Adipose tissue (tissue), 3 donors: ENCODE results near the gene DIAPH2. TPM values are rescaled to one million over a fixed set of nuclear protein-coding genes. Genes with fewer than 3 reads are reported as not detected.

Experiments used
- H3K27ac ChIP-seq: one replicate; pipeline ENCODE4 v1.5.1; 2013; ENCODE audit warnings: low read depth, low read length
- WGBS, 3 donors: extraction: QIAGEN DNeasy Blood & Tissue Kit; methylation state at CpG; one replicate each; pipeline ENCODE4 v1.1.7; 2013; 5-methylcytosine and 5-hydroxymethylcytosine counted together
- polyA plus RNA-seq, 3 donors: library from polyadenylated mRNA; stranded (reverse); fragments of 200-250 nt; gene quantifications; one replicate each; pipeline ENCODE4 v1.2.3, GENCODE V29; 2013
- donor health status: healthy with polysubstance abuse.
- donor health status: Bipolar disorder and iron deficiency.
- donor health status: healthy.

DIAPH2 gene
- polyA plus RNA-seq, 3 donors = 2.1 to 11.7 (median 8.0) TPM

DNA sequence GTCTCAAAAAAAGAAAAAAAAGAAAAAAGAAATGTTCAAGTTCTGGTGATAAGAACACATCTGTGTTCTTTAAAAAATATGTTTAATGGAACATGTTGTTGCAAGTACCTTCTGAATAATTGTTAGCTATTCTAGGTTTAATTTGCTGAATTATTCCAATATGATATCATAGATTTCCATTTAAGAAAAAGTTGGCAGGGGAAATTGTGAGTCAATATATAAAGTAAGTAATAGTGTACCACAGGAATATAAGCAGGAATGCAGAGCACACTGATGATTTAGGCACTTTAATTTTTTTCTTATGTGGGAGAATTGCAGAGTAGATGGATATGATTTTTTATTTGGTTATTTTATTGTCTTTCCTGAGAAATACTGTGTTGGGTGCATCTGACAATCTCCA, 389.8 kb downstream of the DIAPH2 start:
- no peak overlapping the region for H3K27ac ChIP-seq

DNA sequence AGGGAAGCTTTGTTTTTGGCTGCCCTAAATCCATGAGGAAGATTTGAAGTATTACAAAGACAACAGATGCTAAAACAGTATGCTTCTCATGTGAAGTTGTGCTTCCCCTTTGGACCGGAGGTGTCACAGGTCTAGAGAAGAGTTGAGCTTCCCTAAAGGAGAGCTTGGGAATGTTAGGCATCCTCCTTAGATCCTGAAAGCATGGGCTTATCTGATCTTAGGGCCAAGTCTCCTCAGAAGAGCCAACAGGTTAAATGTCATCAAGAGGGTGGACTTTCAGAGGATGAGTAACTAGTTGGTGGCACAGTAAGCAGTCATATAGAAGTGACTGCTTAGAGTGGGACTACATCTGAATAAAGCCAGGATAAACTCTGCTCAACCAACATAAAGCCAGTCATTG, 404.5 kb downstream of the DIAPH2 start:
- no peak overlapping the region for H3K27ac ChIP-seq
- WGBS, 3 donors = 88 to 100% (median 97%) methylated on average over 1 of the region's 1 CpG

DNA sequence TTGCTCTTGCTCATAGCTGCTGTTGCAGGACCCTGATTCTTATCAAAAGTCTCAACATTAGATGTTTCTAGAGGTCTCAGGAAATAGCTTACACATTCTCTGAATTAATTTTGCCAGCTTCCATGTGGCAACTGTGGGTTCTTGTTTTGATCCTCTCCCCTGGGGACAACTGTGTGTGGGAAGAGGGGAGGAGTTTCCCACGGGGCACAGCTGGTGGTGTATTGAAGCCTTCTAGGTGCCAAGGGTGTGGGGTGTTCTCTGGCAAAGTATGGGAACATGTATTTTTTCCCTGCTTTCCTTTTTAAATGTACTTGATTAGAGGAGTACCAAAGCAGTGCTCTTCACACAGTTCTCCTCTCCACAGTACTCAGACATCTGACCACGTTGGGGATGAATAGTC, 411.7 kb downstream of the DIAPH2 start:
- H3K27ac ChIP-seq = no peak overlapping the region
- 48 to 64% (median 58%) methylated on average over 1 to 2 of the region's 2 CpGs for WGBS, 3 donors

DNA sequence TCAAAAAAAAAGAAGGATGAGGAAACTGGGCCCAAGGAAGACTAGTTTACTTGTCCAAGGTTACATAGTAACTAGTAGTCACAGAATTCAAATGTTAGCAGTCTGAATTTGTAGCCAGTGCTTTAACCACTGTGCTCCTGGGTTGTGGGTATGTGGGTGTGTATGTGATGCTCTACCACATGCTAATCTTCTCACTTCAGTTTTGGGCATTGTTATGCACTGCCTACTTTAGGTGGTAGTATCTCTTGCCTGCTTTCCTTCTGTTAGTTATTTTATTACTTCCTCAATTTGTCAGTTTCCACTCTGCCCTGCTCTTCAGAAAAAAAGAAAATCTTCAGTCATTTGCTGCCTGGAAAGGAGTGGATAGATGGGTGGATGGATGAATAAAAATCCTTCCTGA, 418.3 kb downstream of the DIAPH2 start:
- no peak overlapping the region for H3K27ac ChIP-seq

DNA sequence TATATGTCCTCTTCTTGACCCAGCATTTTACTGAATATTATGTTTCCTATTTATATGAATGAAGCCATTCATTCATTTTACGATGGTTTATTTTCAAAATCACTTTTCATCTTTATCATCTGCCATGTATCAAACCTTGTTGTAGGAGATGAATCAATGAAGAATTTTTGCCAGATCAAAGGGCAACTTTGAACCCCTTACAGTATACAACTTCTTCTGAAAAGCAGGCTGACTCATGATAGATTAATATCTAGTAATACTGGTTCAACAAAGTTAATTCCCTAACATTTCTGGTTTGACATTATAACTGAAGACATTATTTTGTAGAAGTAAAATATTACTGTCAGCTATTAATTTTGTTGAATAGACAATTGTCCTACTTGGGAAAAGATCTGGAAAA, 425.1 kb downstream of the DIAPH2 start:
- 58 to 100% (median 91%) methylated on average over 1 of the region's 1 CpG for WGBS, 3 donors
- H3K27ac ChIP-seq = no peak overlapping the region

DNA sequence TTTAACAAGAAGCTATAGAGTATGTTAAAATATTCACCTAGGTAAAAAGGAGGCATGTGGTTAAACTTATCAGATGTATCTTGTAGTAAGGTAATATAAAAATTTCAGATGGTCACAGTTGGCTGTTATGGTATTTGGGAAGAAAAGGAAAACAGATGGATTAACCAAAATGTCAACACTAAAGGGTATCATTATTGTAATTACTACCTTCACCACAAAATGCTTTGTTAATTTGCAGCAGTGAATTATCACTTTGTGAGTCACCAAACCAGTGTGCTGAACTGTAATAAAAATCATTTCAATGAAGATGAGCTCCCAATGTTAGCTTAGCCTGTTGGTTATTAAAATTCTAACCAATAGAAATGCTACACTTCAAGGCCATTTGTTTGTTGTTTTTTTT, 432.9 kb downstream of the DIAPH2 start:
- no peak overlapping the region for H3K27ac ChIP-seq

DNA sequence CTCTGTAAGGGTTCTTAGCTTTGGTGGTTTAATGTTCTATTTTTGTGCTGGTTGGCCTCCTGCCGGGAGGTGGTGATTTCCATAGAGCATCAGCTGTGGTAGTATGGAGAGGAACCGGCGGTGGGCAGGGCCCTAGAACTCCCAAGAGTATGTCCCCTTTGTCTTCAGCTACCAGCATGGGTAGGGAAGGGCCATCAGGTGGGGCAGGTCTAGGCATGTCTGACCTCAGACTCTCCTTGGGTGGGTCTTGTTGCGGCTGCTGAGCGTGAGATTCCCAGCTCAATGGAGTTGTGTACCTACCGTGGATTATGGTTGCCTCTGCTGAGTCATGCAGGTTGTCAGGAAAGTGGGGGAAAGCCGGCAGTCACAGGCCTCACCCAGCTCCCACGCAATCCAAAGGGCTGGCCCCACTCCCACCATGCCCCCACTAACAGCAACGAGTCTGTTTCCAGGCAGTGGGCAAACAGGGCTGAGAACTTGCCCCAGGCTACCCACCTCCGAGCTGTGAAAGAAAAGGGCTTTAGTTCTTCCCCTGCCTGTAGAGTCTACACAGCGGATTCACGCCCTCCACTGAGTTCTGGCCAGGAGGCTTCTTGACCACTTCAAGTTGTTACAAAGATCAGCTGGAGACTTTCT, 434.9 kb downstream of the DIAPH2 start:
- 93 to 97% (median 96%) methylated on average over 10 to 12 of the region's 12 CpGs for WGBS, 3 donors

DNA sequence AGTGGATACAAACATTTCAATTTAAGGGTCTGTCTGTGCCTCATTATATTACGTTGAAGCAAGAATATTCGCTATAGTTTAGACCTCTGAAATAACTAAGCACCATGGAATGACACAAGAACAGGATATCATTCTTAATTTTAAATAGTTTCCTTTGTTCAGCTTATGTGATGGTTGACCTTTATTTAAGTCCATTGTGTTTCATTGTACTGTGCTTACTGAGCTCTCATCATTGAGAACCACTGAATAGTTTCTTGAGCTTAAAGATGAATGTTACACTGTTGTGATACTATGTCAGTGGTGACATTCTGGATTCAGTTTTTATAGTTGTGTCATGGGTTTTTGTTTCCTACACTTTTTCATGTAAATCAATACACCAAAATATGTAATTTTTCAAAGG, 438.4 kb downstream of the DIAPH2 start:
- WGBS, 3 donors = 83 to 94% (median 89%) methylated on average over 2 of the region's 2 CpGs
- no peak overlapping the region for H3K27ac ChIP-seq

More for the DNA sequence above, 434.9 kb downstream of the DIAPH2 start:
- H3K27ac ChIP-seq = no peak overlapping the region

DNA sequence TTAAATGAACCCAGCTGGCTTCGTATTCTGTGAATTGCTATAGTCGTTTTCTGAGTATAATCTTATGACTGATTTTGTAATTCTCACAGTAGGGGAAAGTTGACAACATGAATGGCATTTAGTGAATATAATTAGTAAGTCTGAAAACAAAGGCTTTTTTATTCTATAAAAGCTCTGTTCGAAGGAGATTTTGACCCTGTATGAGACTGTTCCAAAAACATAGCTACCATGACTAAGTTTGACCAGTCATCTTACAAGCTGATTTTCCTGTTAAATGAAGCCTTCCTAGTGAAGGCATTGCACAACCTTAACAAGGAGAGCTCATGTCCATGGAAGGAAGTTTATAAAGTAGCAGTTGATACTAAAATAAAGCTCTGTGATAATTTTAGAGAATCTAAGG, 441.4 kb downstream of the DIAPH2 start:
- WGBS, 3 donors = 63 to 79% (median 72%) methylated on average over 3 of the region's 3 CpGs
- no peak overlapping the region for H3K27ac ChIP-seq

DNA sequence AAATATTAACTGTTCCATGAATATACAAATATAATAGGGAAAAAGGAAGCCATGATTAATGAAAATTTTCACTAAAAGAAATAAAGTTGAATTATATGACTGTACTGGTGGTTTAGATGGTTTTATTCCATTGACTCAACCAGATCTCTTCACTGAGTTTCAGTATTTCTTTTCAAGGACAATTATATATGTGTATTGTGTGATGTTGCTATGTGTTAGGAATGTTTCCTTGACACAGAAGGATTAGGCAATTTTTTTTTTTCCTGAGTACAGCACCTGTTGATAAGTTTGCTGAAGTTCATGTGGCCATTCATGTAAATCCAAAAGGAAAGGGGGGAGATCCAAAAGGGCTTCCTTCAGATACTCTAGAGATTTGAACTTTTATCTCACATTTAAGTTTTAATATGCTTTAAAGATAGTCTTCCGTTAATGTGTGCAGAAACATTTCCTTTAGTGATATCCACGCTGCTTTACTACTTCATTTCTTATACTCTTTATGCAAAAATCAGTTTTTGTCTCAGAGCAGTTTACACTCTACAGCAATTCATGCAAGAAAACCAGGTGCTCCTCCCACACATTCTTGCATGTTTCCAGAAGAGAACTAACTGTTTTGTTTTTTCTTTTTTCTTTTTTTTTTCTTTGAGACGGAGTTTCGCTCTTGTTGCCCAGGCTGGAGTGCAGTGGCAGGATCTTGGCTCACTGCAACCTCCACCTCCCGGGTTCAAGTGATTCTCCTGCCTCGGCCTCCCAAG, 448.2 kb downstream of the DIAPH2 start:
- H3K27ac ChIP-seq = no peak overlapping the region
- WGBS, 3 donors = 80 to 81% (median 81%) methylated on average over 6 of the region's 6 CpGs

DNA sequence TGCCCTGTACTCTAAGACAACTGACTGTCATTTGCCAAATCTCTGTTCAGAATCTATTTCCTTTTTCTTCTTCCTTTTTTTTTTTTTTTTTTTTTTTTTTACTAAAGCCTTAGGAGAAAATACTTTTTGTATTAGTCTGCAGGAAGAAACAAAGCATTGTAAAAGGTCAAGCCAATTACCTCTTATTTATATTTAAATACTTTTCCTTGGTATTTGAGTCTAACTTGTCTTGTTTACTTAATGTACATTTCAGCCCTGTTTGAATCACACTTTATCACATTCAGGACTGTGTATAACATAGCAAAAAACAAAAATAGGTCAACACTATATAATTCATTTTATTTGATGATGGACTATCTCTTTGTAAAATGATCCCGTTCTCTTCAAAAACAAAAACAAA, 461.3 kb downstream of the DIAPH2 start:
- WGBS, 3 donors = 91 to 100% (median 100%) methylated on average over 1 of the region's 1 CpG
- no peak overlapping the region for H3K27ac ChIP-seq

DNA sequence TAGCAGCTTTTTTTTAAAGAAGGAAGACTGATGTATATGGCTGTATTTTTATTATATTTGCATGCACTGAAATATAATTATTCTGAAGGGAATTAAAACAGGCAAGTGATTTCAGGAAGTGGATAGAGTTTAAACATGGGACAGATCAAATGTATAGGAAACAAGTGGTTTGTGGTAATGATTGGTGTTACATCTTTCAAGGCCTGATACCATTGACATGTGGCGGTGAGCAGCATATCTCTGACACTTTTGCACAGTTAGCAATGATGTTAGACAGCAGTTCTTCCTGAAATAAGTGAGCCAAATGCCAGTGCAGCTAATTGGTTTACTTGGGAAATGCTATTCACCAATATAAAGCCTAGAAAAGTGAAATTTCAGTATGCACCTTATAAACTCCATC, 471.2 kb downstream of the DIAPH2 start:
- no peak overlapping the region for H3K27ac ChIP-seq
- 49 to 76% (median 69%) methylated on average over 1 of the region's 1 CpG for WGBS, 3 donors

DNA sequence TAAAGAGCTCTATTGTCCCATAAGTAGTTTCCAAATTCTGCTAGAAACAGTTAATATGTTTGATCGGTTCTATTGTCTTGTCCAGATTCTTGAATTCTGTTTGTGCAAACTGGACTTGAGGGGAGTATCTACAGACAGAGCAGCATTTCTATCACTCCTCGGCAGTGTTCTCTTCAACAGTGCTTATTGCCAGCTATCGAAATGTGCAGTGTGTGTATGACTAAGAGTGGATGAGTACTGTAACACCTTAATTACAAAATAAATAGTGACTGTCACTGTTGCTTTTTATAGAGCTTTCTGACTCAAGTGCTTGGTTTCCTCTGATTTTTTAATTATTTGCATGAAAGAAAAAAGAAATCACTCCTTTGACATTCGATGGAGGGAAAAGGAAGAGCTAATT, 473.6 kb downstream of the DIAPH2 start:
- no peak overlapping the region for H3K27ac ChIP-seq
- WGBS, 3 donors = 77 to 83% (median 81%) methylated on average over 4 of the region's 4 CpGs

DNA sequence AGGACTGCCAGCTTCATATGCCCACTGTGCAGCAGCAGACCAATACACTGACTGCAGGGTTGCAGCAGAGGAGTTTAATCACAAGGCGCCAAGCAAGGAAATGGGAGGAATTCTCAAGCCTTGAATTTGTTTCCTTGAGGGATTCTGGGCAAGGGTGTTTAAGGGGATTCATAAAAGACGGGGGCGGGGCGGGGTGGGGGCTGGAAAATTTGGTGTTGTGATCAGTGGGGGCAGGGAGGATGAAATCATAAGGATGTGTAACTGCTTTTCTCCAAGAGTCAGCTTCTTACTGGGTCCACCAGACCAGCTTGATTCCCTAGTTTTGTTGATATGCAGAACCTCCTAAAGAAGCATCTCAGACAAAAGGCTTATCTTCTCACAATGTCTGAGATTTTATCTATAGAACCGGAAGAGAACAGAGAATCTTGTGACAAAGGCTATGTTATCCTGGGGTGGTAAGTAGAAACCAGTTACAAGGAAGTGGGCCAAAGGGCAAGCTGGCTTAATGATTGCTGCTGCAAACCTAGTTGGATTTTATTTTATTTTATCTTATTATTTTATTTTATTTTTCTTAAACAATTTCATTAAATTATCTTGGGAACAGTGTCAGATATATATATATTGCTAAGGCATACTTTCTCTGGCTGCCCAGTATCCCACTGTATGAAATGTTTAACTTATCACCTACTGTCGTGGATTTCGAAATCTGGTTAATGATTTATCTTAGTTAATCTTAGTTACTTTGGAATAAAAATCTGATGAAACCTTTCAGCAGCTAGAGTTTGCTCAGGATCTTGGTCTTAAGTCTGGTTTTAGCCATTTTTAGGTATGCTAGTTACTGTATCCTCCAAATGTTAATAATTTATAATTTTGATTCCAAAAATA, 475.5 kb downstream of the DIAPH2 start:
- 53 to 73% (median 60%) methylated on average over 7 of the region's 7 CpGs for WGBS, 3 donors

DNA sequence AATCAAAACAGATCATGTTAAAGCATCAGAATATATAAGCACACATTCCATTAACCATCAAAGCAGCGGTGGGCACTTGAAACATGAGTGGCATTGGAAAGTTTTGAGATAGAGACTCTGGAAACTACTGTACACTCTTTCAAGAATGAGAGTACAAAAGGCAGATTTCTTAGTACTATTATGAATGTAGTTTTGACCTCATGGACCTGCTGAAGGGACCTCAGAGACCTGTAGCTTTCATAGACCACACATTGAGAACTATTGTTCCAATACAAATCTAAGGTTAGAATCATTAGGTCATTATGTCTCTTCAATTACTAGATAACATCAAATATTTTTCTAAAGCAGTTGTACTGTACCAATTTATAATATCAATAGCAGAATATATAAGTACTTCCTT, 482.7 kb downstream of the DIAPH2 start:
- H3K27ac ChIP-seq = no peak overlapping the region
- WGBS, 3 donors = 94% methylated on average over 1 of the region's 1 CpG

More for the DNA sequence above, 475.5 kb downstream of the DIAPH2 start:
- H3K27ac ChIP-seq = no peak overlapping the region

DNA sequence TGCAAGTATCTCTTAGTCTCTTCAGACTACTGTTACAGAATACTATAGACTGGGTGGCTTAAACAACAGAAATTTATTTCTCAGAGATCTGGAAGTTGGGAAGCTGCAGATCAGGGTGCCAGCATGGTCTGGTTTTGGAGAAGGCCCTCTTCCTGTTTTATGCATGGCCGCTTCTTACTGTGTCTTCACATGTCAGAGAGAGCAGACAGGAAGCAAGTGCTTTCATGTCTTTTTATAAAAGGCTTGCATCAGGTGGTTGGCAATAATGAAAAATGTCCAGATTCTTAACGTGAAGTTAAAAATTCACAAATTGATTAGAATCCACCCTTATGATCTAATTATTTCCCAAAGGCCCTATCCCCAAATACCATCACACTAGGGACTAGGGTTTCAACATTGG, 484.0 kb downstream of the DIAPH2 start:
- WGBS, 3 donors = 50 to 86% (median 73%) methylated on average over 2 of the region's 2 CpGs
- H3K27ac ChIP-seq = no peak overlapping the region

DNA sequence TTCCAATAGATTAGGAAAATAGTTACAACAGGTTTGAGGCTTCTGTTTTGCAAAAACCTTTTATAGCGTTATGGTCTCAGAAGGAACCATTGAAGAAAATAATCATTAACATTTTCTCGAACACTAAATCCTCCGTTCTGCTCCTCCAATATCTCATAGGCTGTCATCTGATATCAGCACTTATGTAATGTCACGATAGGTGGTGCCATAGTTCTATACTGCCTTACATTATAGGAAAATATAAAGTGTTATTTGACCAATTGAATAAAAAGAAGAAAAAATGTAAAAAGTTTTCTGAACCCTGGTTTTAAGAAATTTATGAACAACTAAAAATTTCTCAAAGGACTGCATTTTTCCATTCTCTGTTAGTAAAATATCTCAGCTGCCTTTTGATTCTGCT, 490.5 kb downstream of the DIAPH2 start:
- no peak overlapping the region for H3K27ac ChIP-seq
- 82 to 93% (median 84%) methylated on average over 4 of the region's 4 CpGs for WGBS, 3 donors

DNA sequence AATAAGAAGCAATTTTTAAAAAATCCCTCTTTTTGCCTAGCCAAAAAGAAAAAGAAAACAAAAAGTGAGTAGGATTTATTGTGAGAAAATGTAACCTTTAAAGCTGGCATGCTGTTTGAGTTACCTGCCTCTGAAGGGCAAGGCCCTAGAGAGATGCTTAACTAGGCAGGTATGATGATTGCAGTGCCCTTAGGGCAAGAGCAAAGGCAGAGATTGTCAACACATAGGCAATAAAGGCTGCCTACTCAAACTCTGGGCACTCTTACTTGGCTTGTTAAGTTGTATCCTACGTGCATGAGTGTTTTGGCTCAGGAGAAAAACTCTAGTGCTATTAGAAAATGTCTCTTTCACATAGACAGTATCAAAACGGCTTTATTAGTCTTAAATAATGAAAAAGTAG, 505.0 kb downstream of the DIAPH2 start:
- H3K27ac ChIP-seq = no peak overlapping the region
- WGBS, 3 donors = 64 to 87% (median 82%) methylated on average over 2 of the region's 2 CpGs

DNA sequence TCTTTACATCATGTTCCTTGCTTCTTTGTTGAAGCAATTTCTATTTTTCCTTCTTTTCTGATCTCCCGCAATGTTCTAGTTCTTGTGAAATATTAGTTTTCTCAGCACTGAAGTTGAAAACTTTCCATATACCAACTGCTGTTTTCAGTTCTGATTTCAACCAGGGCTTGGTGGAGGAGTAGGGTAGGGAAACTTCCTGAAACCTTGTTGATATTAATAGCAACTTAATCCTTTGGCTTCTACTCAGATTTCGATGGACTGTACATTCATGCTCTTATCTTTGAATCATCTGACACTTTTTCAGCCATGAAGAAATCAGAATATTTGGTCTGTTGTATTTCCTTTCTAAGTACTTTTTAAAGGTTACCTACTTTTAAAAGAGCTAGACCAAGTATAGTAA, 514.9 kb downstream of the DIAPH2 start:
- 81 to 88% (median 88%) methylated on average over 2 of the region's 2 CpGs for WGBS, 3 donors

More for the DNA sequence above, 514.9 kb downstream of the DIAPH2 start:
- no peak overlapping the region for H3K27ac ChIP-seq
